HL-60 (cell line): ENCODE measurements around the gene LRGUK.

Source experiments
- DNase-seq, 2 experiments: peaks; one replicate each; pipeline ENCODE4 v3.0.0-alpha.2; 2010 to 2020; ENCODE audit warnings: low read depth in 1 of 2, low spot score in 1 of 2
- H3K27ac ChIP-seq: fragments of 250-450 bp; sonication (Bioruptor Pico); replicated peaks from 2 replicates; pipeline ENCODE4 v1.5.1; 2020; ENCODE audit warnings: mild to moderate bottlenecking, moderate library complexity
- H3K27me3 ChIP-seq: fragments of 250-450 bp; sonication (Bioruptor Pico); 2 replicates; pipeline ENCODE4 v1.5.1; 2021; ENCODE audit warnings: mild to moderate bottlenecking, moderate library complexity; ENCODE audit not compliant: insufficient read depth, poor library complexity, severe bottlenecking
- H3K4me3 ChIP-seq: replicated peaks from 2 replicates; pipeline ENCODE4 v1.5.1; 2011; ENCODE audit warnings: mild to moderate bottlenecking, control low read depth, low read length; ENCODE audit not compliant: insufficient read depth
- GABPA ChIP-seq: IDR thresholded peaks from 2 replicates; pipeline ENCODE4 v1.6.1; 2012; ENCODE audit warnings: low read depth
- POLR2AphosphoS5 ChIP-seq: IDR thresholded peaks from 2 replicates; pipeline ENCODE4 v1.6.1; 2012; ENCODE audit warnings: low read depth
- SPI1 ChIP-seq: IDR thresholded peaks from 2 replicates; pipeline ENCODE4 v1.6.1; 2012; ENCODE audit warnings: low read depth, mild to moderate bottlenecking, borderline replicate concordance
- TF ChIP-seq, protein P1 (sequence below): IDR thresholded peaks from one replicate; pipeline ENCODE4 v1.5.1; 2011; ENCODE audit warnings: low read length, control low read depth, inconsistent platforms; ENCODE audit not compliant: insufficient read depth
- TF ChIP-seq, protein P2 (sequence below): IDR thresholded peaks from 2 replicates; pipeline ENCODE4 v1.6.1; 2012; ENCODE audit warnings: low read depth; ENCODE audit not compliant: insufficient replicate concordance

Gene LRGUK

DNA sequence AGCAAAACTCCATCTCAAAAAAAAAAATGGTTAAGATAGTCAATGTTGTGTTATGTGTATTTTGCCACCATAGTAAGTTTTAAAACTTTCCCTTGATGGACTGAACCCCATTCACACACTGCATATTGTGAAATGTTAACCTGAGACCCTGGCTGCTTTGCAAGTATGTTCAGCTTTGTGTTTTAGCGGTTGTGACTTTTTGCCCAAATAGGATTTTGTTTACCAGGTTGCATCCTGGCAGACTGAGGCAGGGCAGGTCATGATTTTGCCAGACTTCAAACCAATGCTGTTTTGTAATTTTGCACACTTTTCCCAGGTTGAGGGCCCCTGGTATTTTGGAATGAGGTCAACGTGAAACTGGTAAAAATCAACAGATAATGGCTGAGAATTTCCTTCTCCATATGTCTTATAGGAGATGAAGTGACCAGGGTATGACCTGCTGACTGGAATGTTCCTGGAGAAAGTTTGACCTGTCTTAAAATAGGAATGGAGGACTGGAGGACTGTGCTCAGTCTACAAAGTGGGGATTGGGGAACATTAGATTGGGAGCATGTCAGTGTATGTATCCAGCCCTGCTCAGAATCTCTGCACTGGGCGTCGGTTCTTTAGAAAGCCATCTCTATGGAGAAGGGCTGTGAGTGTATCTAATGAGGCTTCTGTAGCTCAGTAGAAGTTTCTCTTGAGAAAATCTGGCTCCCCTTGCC is 76.2 kb downstream of the LRGUK start:
- TF ChIP-seq SPI1, result no peak
- TF ChIP-seq POLR2AphosphoS5, result no peak
- no peak for TF ChIP-seq GABPA
- TF ChIP-seq, protein P1, sequence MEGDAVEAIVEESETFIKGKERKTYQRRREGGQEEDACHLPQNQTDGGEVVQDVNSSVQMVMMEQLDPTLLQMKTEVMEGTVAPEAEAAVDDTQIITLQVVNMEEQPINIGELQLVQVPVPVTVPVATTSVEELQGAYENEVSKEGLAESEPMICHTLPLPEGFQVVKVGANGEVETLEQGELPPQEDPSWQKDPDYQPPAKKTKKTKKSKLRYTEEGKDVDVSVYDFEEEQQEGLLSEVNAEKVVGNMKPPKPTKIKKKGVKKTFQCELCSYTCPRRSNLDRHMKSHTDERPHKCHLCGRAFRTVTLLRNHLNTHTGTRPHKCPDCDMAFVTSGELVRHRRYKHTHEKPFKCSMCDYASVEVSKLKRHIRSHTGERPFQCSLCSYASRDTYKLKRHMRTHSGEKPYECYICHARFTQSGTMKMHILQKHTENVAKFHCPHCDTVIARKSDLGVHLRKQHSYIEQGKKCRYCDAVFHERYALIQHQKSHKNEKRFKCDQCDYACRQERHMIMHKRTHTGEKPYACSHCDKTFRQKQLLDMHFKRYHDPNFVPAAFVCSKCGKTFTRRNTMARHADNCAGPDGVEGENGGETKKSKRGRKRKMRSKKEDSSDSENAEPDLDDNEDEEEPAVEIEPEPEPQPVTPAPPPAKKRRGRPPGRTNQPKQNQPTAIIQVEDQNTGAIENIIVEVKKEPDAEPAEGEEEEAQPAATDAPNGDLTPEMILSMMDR, result no peak
- TF ChIP-seq, protein P2, sequence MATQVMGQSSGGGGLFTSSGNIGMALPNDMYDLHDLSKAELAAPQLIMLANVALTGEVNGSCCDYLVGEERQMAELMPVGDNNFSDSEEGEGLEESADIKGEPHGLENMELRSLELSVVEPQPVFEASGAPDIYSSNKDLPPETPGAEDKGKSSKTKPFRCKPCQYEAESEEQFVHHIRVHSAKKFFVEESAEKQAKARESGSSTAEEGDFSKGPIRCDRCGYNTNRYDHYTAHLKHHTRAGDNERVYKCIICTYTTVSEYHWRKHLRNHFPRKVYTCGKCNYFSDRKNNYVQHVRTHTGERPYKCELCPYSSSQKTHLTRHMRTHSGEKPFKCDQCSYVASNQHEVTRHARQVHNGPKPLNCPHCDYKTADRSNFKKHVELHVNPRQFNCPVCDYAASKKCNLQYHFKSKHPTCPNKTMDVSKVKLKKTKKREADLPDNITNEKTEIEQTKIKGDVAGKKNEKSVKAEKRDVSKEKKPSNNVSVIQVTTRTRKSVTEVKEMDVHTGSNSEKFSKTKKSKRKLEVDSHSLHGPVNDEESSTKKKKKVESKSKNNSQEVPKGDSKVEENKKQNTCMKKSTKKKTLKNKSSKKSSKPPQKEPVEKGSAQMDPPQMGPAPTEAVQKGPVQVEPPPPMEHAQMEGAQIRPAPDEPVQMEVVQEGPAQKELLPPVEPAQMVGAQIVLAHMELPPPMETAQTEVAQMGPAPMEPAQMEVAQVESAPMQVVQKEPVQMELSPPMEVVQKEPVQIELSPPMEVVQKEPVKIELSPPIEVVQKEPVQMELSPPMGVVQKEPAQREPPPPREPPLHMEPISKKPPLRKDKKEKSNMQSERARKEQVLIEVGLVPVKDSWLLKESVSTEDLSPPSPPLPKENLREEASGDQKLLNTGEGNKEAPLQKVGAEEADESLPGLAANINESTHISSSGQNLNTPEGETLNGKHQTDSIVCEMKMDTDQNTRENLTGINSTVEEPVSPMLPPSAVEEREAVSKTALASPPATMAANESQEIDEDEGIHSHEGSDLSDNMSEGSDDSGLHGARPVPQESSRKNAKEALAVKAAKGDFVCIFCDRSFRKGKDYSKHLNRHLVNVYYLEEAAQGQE, result no peak
- Histone ChIP-seq H3K27me3 (no peaks in the 10 kb centered on the region), H3K4me3 (no peak overlapping the region), H3K27ac (no peak overlapping the region)
- DNase-seq, result no peak

DNA sequence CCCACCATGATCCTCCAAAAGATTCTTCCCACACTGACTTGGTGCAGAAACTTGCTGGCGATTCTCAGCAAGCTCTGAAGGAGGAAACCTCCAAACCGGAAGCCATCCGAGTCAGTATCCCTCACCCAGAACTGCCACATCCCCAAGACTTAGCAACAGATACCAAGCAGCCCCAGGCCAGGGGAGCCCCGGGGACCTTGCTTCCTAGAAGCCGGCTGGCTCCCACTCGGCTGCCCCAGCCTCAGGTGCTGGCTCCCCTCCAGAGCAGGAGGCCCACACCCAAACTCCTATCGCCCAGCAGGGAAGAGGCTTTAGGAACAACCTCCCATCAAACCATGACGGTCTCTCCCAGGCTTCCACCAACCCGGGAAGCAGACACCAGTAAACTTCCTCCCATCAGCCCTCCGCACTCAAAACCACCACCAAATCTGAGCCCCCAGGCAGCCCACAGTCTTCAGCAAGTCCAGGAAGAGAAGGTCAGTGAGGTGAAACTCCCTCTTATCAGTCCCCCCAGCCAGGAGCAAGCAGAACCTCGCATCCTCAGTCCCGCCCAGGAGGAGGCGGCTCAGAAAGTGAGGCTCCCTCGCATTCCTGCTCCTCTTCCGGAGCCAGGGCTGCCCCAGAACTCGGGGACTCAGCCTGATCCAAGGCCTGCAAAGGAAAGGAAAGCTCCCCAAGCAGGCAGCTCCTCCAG is 82.3 kb downstream of the LRGUK start:
- Histone ChIP-seq H3K4me3 (no peak overlapping the region), H3K27ac (no peak overlapping the region), H3K27me3 (no peaks in the 10 kb centered on the region)
- DNase-seq, result no peak
- TF ChIP-seq, protein P1, result no peak
- TF ChIP-seq SPI1 (no peak), POLR2AphosphoS5 (no peak), GABPA (no peak)
- TF ChIP-seq, protein P2, result no peak

GRCh38 chr7:134210227-134210626 is 83.1 kb downstream of the LRGUK start:
- TF ChIP-seq, protein P2, result no peak
- TF ChIP-seq GABPA, result no peak
- TF ChIP-seq POLR2AphosphoS5, result no peak
- no peak for TF ChIP-seq SPI1
- TF ChIP-seq, protein P1, result no peak

More at GRCh38 chr7:134210227-134210626, 83.1 kb downstream of the LRGUK start:
- H3K4me3 ChIP-seq, result no peak overlapping the region
- no peak overlapping the region for H3K27ac ChIP-seq
- H3K27me3 ChIP-seq, result no peaks in the 10 kb centered on the region
- no peak for DNase-seq
